ENCODE data around the gene OTOA. TPM values are rescaled to one million over a fixed set of nuclear protein-coding genes. Genes with fewer than 3 reads are reported as not detected.

The OTOA gene
- total RNA-seq, 1 donor from 2014 or later, result 0.12 TPM

DNA sequence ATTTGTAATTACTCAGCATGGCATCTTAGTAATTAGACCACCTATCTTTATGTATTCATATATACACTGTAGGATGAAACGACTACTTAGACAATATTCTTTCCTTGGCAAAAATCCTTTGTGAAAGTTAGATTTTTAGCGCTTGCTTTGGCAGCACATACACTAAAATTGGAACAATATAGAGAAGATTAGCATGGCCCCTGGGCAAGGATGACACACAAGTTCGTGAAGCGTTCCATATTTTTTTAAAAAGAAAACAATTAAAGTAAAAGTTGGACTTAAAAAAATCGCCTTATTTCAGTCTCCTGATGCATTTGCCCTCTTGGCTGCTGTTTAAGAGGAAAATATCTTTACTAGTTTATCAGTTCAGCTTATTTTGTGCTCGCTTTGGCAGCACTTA is 21.9 kb upstream of the OTOA start:
- intact Hi-C loops (cut with micrococcal nuclease), result no loop called here

DNA sequence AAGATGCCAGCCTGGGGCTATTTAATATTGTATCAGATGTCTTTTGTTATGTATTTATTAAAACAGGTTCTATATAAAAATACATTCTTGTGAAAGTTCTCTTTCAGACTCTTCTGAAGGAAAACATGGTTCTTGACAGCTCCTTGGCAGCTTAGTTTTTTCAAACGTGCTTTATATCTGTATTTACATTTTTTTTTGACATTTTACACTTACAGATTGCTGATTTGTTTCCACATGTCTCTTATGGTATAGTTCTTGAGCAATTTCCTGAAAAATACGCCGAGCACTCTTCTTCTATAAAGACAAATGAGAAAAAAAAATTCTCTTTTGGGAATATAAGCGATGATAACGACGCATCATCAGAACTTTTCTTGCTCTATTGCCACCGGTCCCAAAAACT is 20.9 kb upstream of the OTOA start:
- intact Hi-C loops (cut with micrococcal nuclease), result no loop called here

DNA sequence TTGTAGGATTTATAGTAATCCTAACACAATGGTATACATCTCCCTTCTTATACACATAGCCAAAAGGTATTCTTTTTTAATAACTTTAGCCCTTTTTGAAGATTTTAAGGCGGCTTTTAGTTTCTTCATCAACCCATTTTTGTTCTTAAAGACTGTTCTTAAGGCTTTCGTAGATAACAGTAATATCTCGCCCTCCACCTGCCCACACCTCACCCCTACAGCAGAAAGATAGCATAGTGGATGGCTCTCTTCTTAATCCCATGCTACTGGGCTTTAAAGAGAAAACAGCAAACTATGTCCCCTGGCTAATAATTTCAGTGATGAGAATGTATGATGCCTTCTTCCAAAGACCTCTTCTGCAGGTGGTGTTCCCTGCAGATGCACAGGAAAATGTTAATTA is 20.0 kb upstream of the OTOA start:
- intact Hi-C loops (cut with micrococcal nuclease), result loop anchor here (2.0 kb wide), 2 partner anchors 17 to 547 kb away; no protein-coding TSS in a partner anchor

DNA sequence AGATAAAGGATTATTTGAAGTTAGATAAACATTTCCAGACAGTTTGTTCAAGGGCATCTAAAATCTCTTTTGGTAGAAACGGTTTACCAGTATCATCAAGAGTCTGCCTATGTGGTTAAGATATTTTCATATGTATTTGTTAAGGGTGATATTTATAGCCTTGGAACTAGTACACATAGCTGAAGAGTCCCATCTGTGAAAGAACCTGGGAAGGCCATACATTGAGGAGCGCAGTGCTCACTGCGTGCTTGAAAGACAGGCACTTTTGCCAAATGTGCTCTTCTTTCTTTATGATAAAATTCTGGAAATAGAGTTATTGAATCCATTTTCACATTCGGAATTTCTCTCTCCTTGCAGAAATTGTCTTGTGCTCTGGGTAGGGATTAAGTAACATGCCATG is 19.1 kb upstream of the OTOA start:
- intact Hi-C loops (cut with micrococcal nuclease), result loop anchor here (1.0 to 5.0 kb wide), 6 partner anchors 16 to 546 kb away; partner anchors contain the start of genes METTL9 and UQCRC2

DNA sequence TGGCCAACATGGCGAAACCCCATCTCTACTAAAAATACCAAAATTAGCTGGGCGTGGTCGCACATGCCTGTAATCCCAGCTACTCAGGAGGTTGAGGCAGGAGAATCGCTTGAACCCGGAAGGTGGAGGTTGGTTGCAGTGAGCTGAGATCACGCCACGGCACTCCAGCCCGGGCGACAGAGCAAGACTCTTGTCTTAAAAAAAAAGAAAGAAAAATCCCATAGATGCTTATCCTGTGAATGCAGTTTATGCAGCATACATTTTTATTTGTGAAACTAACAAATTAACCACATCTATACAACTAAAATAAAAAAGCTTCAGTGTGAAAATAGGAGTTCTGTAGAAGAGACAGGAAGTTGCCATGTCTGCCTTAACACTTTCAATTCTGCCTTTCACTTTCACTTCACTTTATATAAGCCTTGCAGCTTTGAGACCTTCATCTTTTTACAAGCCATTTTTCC is 18.5 kb upstream of the OTOA start:
- intact Hi-C loops (cut with micrococcal nuclease), result loop anchor here (1.0 to 5.0 kb wide), 6 partner anchors 16 to 546 kb away; partner anchors contain the start of genes METTL9 and UQCRC2

DNA sequence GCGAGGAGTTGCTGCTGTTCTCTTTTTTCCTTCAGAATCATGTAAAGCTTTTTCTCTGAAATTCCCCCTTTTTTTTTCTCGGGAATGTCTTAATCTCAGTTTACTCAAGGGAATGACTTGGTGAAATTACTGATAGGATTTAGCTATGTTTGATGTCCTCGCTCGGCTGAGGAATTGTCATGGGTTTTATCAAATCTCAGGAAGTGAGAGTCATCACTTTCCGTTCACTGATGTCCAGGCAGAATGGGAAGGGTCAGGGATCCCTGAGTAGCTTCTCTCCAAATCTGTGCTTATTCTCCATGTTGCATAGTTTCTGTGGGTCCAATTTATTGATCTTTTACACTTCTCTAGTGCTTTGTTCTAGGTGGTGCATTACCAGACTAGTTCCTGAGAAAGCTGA is 17.7 kb upstream of the OTOA start:
- intact Hi-C loops (cut with micrococcal nuclease), result loop anchor here (5.0 kb wide), 1 partner anchor 306 kb away; the partner anchor contains the start of gene UQCRC2

DNA sequence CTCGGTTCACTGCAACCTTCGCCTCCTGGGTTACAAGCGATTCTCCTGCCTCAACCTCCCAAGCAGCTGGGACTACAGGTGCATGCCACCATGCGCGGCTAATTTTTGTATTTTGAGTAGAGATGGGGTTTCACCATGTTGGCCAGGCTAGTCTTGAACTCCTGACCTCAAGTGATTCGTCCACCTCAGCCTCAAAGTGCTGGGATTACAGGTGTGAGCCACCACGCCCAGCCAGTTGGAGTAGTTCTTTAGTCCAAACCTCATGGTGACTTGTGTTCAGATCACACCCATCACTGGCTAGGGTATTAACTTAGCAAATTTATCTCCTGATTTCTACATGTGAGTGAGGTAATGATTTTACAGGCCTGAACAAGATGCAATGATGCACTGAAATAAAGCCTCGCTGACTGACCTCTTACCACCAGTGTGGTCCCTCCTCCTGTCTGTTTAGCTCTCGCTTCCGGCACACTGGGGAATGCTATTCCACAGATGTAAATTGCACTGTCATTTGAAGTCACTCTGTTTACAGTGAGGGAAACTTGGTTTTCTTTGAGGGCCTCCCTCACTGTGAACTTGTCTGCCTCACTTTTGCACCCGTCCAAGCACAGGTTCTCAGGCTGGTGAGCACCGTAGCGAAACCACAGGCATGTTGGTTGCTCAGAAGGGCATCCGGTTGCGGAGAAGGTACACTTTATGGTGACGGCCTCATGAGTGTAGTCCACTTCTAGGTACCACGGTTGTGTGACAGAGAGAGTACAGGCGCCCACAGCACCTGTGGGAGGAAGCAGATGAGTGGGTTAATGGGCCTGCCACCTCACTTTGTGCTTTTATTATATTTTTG is 16.8 kb upstream of the OTOA start:
- intact Hi-C loops (cut with micrococcal nuclease), result loop anchor here (5.0 kb wide), 1 partner anchor 305 kb away; the partner anchor contains the start of gene UQCRC2

DNA sequence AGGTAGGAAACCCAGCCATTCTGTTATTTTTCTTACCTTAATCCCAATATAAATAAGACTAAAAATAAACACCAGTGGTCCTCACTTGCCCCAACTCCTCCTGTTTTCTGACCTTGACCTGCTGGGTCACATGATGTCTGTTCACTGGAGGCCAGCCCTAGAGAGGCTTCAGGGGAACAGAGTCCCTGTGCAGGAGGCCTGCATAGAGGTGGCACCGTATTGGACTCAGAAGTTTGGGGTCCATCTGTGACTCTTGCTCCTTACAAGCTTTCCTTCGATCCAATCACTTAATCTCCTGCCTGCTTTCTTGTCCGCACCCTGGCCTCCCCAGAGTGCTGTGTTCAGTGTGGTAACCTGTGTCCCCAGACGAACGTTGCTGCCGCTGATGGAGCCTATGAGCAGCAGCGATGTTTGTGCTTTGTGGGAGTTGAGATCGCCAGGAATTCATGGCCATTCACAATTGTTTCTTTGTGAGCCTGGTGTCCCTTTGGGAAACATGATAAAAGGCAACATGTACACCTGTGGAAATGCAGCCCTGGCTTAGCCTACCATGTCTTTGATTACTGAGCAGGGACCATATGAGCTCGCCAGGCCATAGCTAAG is 16.1 kb upstream of the OTOA start:
- intact Hi-C loops (cut with micrococcal nuclease), result loop anchor here (5.0 kb wide), 1 partner anchor 305 kb away; the partner anchor contains the start of gene UQCRC2

DNA sequence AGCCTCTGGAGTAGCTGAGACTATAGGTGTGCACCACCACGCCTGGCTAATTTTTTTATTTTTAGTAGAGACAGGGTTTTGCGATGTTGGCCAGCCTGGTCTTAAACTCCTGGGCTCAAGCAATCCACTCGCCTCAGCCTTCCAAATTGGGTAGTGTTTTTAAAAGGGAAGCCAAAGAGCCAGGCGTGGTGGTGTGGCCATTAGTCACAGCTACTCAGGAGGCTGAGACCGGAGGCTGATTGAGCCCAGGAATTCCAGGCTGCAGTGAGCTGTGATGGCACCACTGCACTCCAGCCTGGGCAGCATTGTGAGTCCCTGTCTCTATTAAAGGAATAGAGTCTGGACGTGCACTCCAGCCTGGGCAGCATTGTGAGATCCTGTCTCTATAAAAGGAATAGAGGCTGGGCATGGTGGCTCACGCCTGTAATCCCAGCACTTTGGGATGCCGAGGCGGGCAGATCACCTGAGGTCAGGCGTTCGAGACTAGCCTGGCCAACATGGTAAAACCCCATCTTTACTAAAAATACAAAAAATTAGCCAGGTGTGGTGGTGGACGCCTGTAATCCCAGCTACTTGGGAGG is 13.9 kb upstream of the OTOA start:
- intact Hi-C loops (cut with micrococcal nuclease), result loop anchor here (5.0 to 10.0 kb wide), 2 partner anchors 302 to 425 kb away; partner anchors contain the start of gene UQCRC2

DNA sequence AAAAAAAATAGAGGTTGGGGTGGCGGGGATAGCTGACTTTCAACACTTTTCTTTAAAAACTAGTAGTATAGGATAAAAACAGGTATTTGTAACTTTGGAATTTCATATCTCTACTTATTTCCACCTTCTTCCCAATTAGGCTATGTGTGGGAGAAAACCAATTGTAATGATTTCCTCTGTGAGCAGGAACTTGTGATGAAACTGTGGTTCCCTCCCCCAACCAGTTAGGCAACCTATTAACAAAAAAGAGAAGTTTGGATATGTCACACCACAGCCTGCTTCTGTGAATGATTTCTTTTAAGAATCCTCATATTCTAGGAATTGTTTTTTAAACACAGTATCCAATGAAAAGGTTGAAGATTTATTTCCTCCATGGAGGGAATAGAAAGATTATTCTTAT is 13.2 kb upstream of the OTOA start:
- intact Hi-C loops (cut with micrococcal nuclease), result loop anchor here (10.0 kb wide), 1 partner anchor 424 kb away; no protein-coding TSS in a partner anchor

DNA sequence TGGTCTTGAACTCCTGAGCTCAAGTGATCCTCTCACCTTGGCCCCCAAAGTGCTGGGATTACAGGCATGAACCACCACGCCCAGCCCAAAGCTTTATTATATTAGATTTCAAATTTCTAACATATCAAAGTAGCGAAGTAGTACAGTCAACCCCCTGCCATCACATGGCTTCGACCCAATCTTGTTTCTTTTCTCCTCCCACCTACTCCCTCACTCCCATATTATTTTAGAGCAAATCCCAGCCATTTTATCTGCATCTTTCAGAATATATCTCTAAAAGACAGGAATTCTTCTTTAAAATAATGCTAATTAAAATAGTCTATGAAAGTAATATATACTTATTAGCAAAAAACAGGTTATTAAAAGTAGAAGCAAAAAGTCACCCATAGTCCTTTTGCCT is 12.3 kb upstream of the OTOA start:
- intact Hi-C loops (cut with micrococcal nuclease), result loop anchor here (10.0 kb wide), 1 partner anchor 423 kb away; no protein-coding TSS in a partner anchor

DNA sequence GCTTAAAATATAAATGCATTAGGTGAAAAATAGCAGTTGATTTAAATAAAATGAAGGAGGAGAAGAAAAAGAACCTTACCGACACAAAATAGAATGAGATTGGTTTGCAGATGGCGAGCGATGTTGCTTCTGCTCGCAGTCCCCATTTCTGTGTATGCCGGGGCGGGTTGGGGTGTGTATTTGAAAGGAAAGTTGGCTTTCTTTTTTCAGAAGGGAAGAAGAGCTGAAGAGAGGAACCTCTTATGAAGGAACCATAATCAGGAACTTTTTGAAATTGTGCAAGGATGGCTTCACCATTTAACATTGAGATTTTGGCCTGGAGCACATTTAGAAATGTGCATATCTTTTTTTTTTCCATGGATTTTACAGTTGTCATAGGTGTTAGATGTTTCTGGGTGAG is 11.3 kb upstream of the OTOA start, which contains the start of gene IGSF6:
TSS of gene IGSF6 (minus strand) at position 156 of the 400 bp plus-strand sequence. CDS start at position 146, 10 bp downstream.
- intact Hi-C loops (cut with micrococcal nuclease), result loop anchor here (10.0 kb wide), 1 partner anchor 422 kb away; no protein-coding TSS in a partner anchor

DNA sequence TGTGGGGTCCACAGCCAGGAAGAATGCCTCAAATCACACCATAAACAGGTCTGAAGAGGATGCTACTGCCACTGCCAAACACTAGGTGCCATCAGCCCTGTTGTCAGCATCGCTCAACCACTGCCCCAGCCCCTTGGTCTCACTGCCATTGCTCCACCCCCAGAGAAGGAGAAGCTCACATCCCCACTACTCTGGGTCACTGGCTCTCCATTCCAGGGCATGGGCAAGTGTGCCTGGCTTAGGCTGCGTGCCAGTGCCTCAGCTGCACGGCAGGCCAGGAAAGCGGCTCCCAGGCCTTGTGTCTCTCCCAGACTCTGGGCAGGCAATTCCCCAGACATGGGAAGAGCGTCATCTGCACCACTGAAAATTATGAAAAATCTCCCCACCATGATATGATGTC is 10.2 kb upstream of the OTOA start:
- intact Hi-C loops (cut with micrococcal nuclease), result loop anchor here (10.0 kb wide), 1 partner anchor 421 kb away; no protein-coding TSS in a partner anchor

DNA sequence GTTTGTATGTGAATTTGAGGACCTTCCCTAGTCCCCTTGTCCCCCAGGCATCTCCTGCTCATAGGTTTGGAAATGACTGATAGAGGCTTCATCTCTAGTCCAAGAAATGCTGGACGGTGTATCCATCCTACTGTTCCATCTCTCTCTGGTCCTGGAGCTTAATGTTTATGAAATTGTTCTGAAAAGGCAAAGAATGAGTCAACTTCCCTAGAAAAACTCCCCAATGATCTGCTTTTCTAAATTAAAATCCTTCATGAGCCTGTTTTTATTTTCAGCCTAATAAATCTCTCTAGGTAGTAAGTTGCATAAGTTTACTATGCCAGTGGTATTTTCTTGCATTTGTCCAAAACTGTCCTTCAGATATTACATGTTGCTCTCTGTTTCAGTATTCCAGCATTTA is 9.3 kb upstream of the OTOA start:
- intact Hi-C loops (cut with micrococcal nuclease), result loop anchor here (10.0 kb wide), 1 partner anchor 420 kb away; no protein-coding TSS in a partner anchor

DNA sequence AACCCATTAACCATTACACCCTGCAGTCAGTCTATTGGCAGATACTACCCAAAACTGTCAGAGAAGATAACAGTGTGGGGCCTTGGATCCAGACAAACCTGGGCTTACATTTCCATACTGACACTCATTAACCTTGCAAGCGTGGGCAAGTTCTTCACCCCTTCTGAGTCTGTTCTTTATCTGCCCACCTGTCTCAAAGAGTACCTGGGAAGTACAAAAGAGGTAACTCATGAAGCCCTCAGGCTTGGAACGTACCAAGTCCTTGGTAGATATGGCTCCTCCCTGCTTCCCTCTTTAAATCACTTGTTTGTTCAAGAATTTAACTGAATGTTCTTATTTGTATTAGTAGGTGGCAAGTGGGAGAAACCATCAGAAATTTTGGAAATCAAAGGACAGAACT is 8.9 kb upstream of the OTOA start:
- intact Hi-C loops (cut with micrococcal nuclease), result loop anchor here (10.0 kb wide), 1 partner anchor 420 kb away; no protein-coding TSS in a partner anchor

DNA sequence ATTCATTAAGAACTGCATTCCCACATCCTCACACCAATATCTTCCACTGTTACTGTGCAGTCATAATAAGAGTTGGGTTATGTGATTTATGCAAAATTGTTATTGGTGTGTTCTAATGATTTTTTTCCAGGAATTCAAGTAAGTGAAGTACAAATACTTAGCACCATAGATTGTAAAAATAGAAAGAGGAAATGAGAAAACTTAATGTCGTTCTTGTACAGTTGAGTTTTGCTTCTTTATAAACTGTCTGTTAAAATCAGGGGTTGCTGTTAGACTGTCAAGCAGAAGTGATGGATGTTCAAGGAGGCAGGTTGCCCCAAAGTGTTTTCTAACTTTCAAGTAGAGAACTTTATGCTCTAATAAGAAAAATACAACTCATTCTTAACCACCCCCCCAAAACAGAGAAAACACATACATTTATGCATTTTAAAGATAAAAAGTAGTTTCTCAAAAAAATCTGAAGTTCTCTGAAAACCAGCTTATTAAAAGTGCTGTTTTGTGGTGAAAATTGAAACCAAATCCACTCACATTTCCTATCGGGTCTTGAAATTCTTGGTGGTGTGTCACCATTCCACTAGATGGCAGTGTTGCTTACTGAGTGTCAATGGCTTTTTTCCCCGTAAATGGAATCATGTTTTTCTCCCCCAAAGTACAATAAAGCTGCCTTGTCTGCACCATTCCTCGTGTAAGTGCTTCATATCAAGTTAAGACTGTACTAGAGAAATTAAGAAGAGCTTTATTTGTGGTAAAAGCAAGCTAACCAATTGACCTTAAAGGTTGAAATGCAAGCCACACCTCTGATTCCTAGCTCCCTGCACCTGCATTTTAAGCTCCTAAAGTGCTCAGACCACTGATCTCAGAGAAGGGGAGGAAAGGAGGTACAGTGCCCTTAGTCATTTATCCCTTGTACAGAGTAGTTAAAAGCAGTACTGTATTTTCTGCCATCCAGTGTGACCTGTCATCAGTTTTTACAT is 6.7 kb upstream of the OTOA start:
- intact Hi-C loops (cut with micrococcal nuclease), result loop anchor here (1.0 to 10.0 kb wide), 4 partner anchors 26 to 532 kb away; no protein-coding TSS in a partner anchor

DNA sequence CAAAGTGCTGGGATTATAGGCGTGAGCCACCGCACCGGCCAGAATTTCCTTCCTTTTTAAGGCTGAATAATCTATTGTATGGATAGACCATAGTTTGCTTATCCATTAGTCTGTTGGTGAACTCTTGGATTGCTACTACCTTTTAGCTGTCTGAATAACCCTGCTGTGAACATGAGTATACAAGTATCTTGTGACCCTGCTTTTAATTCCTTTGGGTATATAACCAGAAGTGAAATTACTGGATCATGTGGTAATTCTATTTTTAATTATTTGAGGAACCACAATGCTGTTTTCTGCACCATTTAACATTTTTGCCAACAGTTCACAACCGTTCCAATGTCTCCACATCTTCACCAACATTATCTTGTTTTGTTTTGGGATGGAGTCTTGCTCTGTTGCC is 4.6 kb upstream of the OTOA start:
- intact Hi-C loops (cut with micrococcal nuclease), result loop anchor here (10.0 kb wide), 1 partner anchor 416 kb away; no protein-coding TSS in a partner anchor

DNA sequence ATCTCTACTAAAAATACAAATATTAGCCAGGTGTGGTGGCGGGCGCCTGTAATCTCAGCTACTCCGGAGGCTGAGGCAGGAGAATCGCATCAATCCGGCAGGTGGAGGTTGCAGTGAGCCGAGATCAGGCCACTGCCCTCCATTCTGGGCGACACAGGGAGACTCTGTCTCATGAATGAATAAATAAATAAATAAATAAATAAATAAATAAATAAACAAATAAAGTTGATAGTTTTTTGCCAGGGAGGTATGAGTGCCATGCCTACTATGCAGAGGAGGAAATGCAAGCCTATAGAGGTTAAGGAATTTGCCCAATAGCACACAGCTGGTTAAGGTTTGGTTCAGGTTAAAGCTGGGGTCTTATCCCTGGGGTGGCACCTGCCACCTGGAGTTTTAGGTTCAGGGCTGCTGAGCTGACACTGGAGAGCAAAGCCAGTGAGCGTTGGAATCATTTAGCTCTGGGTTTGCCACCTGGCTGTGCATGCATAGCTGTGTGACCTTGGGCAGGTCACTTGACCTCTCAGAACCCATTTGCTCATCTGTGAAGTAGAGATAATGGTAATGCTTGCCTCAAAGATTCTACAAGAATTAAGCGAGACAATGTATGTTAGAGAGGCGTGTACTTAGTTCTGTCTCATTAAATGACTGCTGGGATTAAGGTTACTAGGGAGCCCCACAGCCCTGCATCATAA is 1.2 kb downstream of the OTOA start:
- intact Hi-C loops (cut with micrococcal nuclease), result no loop called here

DNA sequence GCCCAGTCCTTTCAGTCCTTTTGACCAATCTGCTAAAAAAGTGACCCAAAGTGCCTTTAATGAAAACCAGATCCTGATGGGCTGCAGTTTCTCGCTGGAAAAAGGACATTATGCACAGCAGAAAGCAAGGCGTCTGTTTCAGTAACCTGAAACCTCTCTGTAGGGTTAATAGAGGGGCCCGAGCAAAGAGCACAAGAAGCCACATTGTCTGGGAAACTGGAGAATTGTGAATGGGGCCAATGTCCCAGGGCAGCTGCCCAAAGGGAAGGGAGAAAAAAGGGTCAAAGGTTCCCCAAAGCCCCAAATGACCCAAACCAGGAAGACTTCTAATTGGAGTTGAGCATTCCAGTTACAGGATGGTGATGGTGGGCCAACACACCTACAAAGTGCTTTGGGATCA is 3.0 kb downstream of the OTOA start:
- intact Hi-C loops (cut with micrococcal nuclease), result no loop called here

Measured in T-helper 1 cell treated with Interleukin-12 subunit alpha and Interleukin-12 subunit beta and Interleukin-4 antibody, amounts not matched to agents 30 ng/mL and 1 ng/mL, for 36 hours (primary cell).